GM12892 (cell line): ENCODE measurements around the gene PLEK2.

ENCODE experiments used
- DNase-seq: peaks from one replicate; pipeline ENCODE4 v3.0.0; 2011; ENCODE audit not compliant: insufficient read length
- FAIRE-seq: peaks from 2 replicates; lab custom pipeline; 2011; peaks lifted over from hg19 to GRCh38; lab: Jason Lieb, UNC
- POLR2A ChIP-seq: IDR thresholded peaks from 2 replicates; pipeline ENCODE4 v1.6.1; 2011; ENCODE audit warnings: low read depth, low read length, control low read depth
- POLR2AphosphoS5 ChIP-seq: IDR thresholded peaks from 2 replicates; pipeline ENCODE4 v1.6.1; 2011; ENCODE audit warnings: low read depth, low read length, control low read depth
- TAF1 ChIP-seq: IDR thresholded peaks from 2 replicates; pipeline ENCODE4 v1.6.1; 2011; ENCODE audit warnings: low read depth, mild to moderate bottlenecking, control low read depth, low read length, borderline replicate concordance

The PLEK2 gene

DNA sequence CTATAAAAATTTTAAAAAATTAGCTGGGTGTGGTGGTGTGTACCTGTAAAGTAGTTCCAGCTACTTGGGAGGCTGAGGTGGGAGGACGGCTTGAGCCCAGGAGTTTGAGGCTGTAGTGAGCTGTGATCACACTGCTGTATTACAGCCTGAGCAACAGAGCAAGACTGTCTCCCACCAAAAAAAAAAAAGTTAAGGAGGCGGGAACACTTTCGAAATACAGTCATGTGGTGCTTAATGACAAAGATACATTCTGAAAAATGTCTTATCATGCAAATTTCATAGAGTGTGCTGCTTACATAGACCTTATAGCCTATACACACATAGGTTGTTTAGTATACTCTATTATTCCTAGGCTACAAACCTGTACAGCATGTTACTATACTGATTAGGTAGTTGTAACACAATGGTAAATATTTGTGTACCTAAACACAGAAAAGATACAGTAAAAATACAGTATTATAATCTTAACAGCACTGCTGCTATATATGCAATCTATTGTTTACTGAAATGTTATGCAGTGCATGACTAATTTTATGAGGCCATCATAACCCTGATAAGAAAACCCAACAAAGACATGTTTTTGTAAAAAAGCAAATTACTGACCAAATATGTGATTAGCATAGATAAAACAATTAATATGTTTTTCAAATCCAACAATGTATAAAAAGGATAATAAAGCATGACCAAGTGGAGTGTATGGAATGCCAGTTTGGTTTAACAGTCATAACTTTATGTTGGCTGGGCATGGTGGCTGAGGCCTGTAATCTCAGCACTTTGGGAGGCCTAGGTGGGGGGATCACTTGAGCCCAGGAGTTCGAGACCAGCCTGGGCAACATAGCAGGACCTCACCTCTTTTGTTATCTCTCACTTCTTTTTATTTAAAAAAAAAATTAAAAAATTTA is 40.5 kb downstream of the PLEK2 start:
- FAIRE-seq (no peak), DNase-seq (no peak)
- TF ChIP-seq POLR2AphosphoS5 (no peak), TAF1 (no peak), POLR2A (no peak)

- FAIRE-seq (peak; percentile 14), DNase-seq (no peak)
- TF ChIP-seq POLR2A: no peak
- no peak for TF ChIP-seq POLR2AphosphoS5
- TF ChIP-seq TAF1: no peak
These were observed 41.1 kb downstream of the PLEK2 start for GRCh38 chr14:67370830-67371229.

DNA sequence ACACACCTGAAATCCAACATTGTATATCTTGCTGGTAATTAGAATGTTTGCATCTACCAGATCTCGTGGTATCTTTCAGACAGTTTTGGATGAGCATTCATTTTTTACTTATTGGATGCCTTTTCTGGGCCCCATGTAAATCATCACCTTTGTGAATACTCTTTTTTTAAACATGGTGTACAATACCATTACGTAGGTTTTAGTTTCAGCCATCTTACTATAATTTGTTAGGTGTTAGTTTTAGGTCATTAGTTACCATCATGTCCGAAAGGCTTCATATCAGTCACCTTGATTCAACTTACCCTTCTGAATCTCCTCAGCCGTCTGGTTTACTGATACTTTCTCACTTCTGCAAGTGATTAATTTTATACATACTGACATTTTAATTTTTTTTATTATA is 46.5 kb downstream of the PLEK2 start:
- TF ChIP-seq TAF1: no peak
- no peak for TF ChIP-seq POLR2AphosphoS5
- no peak for TF ChIP-seq POLR2A
- DNase-seq (no peak), FAIRE-seq (peak; percentile 54)

DNA sequence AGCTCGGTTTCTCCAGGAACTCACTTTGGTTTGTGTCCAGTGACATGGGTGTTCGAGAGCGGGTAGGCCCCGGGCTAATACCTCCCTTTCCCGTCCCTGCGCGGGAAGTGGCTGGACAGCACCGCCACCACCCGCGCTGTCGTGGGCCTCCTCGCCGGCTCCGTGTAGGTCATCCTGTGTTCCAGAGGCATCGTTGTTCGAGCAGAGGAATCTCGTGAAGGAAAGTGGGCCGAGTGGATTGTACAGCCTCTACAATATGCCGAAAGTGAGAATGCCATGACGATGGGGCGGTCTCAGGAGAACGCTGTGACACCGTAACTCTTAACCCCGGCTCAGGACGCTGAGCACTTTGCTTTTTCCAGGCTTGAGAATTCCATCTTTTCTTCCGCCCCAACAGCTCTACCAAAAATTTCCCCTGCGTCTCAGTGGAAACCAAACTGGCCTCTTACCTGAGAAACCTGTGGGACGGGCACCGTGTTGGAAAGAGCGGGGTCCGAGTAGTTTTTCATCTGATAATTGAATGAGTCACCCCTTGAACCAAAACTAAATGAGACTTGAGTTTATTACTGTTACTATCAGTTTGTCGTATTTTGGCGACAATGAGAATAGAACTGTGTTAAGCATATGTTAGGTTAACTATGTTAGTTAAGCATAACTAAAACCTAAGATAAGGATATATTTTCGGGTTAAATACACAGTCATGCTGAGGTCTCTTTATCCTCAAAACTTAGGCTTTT is 51.3 kb downstream of the PLEK2 start:
- peak; percentile 53 for FAIRE-seq
- no peak for TF ChIP-seq POLR2A
- peak; percentile 7; the same call in 1 of the 2 replicates for TF ChIP-seq POLR2AphosphoS5
- TF ChIP-seq TAF1: no peak

DNA sequence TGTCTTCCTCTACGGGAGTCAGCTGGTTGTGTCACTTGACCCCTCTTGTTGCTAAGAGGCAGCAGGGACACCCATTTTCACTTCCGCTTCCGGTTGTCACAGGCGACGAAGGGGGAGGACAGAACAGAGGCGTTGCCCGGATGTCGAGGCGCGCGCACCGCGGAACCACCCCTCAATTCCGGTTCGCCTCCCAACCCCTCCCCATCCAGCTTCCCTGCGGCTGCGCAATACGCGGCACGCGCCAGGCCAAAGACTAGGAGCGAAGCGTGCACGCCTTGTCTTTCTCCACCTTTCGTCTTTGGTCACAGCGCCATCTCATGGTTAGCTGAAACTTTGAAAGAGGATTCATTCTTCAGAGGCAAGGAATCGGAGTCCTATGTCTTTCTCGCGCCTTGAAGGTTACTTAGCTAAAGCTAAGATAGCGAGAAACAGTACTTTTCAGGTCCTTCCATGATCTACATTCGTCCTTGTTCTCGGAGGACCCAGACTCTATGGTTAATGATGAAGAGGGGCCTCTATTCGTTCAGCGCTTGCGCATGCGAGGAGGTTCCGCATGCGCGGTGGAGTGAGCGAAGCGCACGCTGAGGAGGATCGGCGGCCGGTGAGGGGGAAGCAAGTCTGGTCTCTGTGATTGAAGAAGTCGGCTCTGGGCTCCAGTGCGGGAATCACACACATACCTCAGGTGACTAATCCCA is 52.0 kb downstream of the PLEK2 start, which contains the start of the genes ATP6V1D and EIF2S1:
TSS of gene ATP6V1D (minus strand) at position 30 of the 695 bp plus-strand sequence. CDS start 106 bp downstream, outside the sequence.
TSS of gene EIF2S1 (plus strand) at position 554 of the 695 bp plus-strand sequence. CDS start 4,440 bp downstream, outside the sequence.
- peak; percentile 99 for FAIRE-seq

More for the DNA sequence above, 51.3 kb downstream of the PLEK2 start:
- DNase-seq: no peak

DNA sequence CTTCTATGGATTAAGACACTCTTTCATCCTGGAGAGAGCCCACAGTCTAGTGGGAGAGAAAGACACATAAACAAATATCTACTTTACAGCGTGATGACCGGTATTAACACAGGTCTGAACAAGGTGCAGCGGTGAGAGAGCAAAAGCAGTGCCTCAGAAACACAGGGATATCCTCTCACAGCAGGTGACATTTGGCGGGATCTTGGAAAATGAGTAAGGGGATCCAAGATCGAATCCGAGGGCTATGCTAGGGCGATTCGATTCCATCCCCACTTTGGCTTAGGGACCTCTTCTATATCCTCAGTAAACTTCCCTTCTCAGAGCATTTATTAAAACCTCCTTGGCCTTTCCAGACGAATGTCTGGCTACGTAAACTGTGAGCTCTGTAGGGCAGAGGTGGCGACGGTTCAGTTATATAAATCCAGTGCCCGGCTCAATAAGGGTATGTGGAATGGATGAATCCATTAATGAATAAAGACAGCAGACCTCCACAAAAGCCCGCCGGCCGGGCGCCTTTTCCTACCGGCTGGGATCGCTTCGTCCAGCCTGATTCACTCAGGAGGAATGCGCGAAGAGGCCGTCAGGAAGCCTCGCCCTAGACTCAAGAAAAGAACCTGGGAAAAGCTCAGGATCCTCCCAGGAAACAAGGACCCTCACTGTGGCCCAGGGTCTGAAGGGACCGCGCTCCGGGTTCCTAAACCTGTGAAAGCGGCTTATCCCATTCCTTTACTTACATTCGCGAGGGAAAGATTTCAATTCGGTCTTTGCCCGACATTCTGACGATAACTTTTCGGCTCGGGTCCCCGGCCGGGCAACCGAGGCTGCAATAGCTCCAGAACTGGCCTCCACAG is 52.8 kb downstream of the PLEK2 start:
- TF ChIP-seq POLR2AphosphoS5 (no peak), TAF1 (no peak)
- FAIRE-seq: no peak
- DNase-seq: no peak

More for the DNA sequence above, 52.0 kb downstream of the PLEK2 start, which contains the start of the genes ATP6V1D and EIF2S1:
- TF ChIP-seq TAF1 (peak; percentile 85), POLR2A (peak; percentile 93), POLR2AphosphoS5 (peak; percentile 96)
- peak; percentile 81 for DNase-seq

DNA sequence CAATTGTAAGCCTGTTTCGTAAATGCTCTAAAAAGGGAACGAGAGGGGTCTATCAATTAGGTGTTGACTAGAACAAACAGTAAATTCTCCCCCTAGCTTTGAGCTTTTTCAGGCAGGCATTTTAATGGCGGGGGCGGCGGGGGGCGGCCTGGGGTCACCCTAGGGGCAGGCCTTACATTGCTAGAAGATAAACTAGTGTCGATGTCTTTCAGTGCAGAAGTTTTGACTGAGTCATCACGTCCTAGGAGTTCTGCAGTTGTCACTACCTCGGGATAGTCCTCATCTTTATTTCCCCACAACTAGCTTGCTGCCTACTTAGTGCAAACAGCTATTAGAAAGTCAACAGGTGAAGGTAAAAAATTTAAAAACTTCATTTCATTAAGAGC is 54.0 kb downstream of the PLEK2 start:
- no peak for TF ChIP-seq TAF1
- no peak for TF ChIP-seq POLR2AphosphoS5
- no peak for TF ChIP-seq POLR2A
- no peak for FAIRE-seq
- DNase-seq: no peak

- TF ChIP-seq POLR2A (no peak), POLR2AphosphoS5 (no peak), TAF1 (no peak)
- FAIRE-seq: no peak
- no peak for DNase-seq
These were observed 54.6 kb downstream of the PLEK2 start for GRCh38 chr14:67357186-67357968.

DNA sequence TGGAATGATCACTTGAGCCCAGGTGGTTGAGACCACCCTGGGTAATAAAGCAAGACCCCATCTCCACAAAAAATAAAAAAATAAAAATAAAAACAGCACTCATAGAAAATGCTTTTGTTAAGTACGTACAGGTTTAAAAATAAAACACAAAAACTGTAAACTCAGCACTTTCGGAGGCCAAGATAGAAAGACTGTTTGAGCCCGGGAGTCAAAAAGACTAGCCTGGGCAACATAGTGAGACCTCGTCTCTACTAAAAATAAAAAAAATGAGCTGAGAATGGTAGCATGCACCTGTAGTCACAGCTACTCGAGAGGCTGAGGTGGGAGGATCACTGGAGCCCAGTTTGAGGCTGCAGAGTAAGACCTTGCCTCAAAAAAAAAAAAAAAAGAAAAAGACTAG is 59.9 kb downstream of the PLEK2 start:
- DNase-seq (no peak), FAIRE-seq (no peak)
- no peak for TF ChIP-seq POLR2A
- TF ChIP-seq POLR2AphosphoS5: no peak
- TF ChIP-seq TAF1: no peak

- DNase-seq (no peak), FAIRE-seq (no peak)
- TF ChIP-seq POLR2AphosphoS5: no peak
- no peak for TF ChIP-seq TAF1
- no peak for TF ChIP-seq POLR2A
These were observed 66.4 kb downstream of the PLEK2 start for GRCh38 chr14:67345583-67345982.
